Uterus (tissue), 4 donors: ENCODE data around the gene MFNG. TPM values are rescaled to one million over a fixed set of nuclear protein-coding genes. Genes with fewer than 3 reads are reported as not detected.

ENCODE experiments used
- DNase-seq, 2 donors: peaks; one replicate each; pipeline ENCODE4 v3.0.0-alpha.2; 2019 to 2020
- H3K27ac ChIP-seq, 2 donors: fragments of 200-600 bp; sonication (generic); 1 replicate in 1 of 2; 2 replicates in 1 of 2; pipeline ENCODE4 v1.5.1; 2016 to 2018
- H3K27me3 ChIP-seq, 2 donors: fragments of 200-600 bp; sonication (generic); one replicate each; pipeline ENCODE4 v1.5.1; 2018 to 2019; ENCODE audit warnings: control low read depth in 1 of 2
- H3K36me3 ChIP-seq, 2 donors: fragments of 200-600 bp; sonication (generic); one replicate each; pipeline ENCODE4 v1.5.1; 2019; ENCODE audit warnings: control low read depth in 1 of 2
- H3K4me1 ChIP-seq, 2 donors: fragments of 200-600 bp; sonication (generic); one replicate each; pipeline ENCODE4 v1.5.1; 2018 to 2019; ENCODE audit warnings: control low read depth in 1 of 2
- H3K4me3 ChIP-seq, 2 donors: fragments of 200-600 bp; sonication (generic); 1 replicate in 1 of 2; 2 replicates in 1 of 2; pipeline ENCODE4 v1.5.1; 2018 to 2019; ENCODE audit warnings: mild to moderate bottlenecking in 1 of 2
- H3K9me3 ChIP-seq, 2 donors: fragments of 200-600 bp; sonication (generic); one replicate each; pipeline ENCODE4 v1.5.1; 2019; ENCODE audit warnings: control low read depth in 1 of 2
- CTCF ChIP-seq, 4 experiments: fragments of 200-600 bp in 2 of 4; fragments of 450-650 bp in 2 of 4; sonication (generic) in 2 of 4; IDR thresholded peaks; one replicate each; pipeline ENCODE4 v1.5.1; 2016 to 2019; ENCODE audit warnings: antibody characterized with exemption in 4 of 4, mild to moderate bottlenecking in 2 of 4, moderate library complexity in 1 of 4
- POLR2A ChIP-seq, 2 donors: fragments of 450-650 bp; IDR thresholded peaks; one replicate each; pipeline ENCODE4 v1.6.1; 2016; ENCODE audit warnings: antibody characterized with exemption in 2 of 2, mild to moderate bottlenecking in 1 of 2, moderate library complexity in 1 of 2
- intact Hi-C: fragments of 100-400 bp; cut with DNase I; formaldehyde crosslinking; loops from one replicate; pipeline ENCODE4 v1.15.1; 2023; ENCODE audit warnings: low total_unique reads
- total RNA-seq, 4 donors: library from RNA; depleted of rRNA in 3 of 4; stranded (reverse); fragments of >200 nt in 3 of 4; gene quantifications; one replicate each; pipeline versions ENCODE4 v1.1.0 to v1.2.4, GENCODE V29; 2014 to 2023
- donor health status: DM: yes; HTN: yes; CAD: no.

The MFNG gene
- total RNA-seq, 4 donors from 2014 or later: 7.6 to 71.2 (median 28.7) TPM

GRCh38 chr22:37487129-37487528 lies 945 bp upstream of the MFNG start:
- DNase-seq: no peak
- Histone ChIP-seq H3K4me1 (peaks cover 0 to 4% of the 10 kb centered on the region in 2 donors), H3K9me3 (no peaks in the 10 kb centered on the region), H3K4me3 (no peak overlapping the region), H3K27ac (no peak overlapping the region), H3K27me3 (no peaks in the 10 kb centered on the region), H3K36me3 (no peaks in the 10 kb centered on the region)
- intact Hi-C loops: no loop called here
- TF ChIP-seq POLR2A (IDR thresholded peaks at IDR 0.05) (no peak), CTCF (IDR thresholded peaks at IDR 0.05) (no peak)

- no peaks in the 10 kb centered on the region for H3K27me3 ChIP-seq
- H3K4me1 ChIP-seq: peaks cover 0 to 4% of the 10 kb centered on the region in 2 donors
- H3K9me3 ChIP-seq: no peaks in the 10 kb centered on the region
- no peak for DNase-seq
- H3K4me3 ChIP-seq: peak overlapping the region; percentile 18 to 21
- H3K27ac ChIP-seq: peak overlapping the region; percentile 42 to 64
- H3K36me3 ChIP-seq: no peaks in the 10 kb centered on the region
- intact Hi-C loops: no loop called here
- TF ChIP-seq POLR2A (IDR thresholded peaks at IDR 0.05) (no peak), CTCF (IDR thresholded peaks at IDR 0.05) (no peak)
Measured at GRCh38 chr22:37485395-37486223, 575 bp downstream of the MFNG start.

GRCh38 chr22:37484480-37485394 lies 1.4 kb downstream of the MFNG start:
- DNase-seq: peak; percentile 43 to 61

GRCh38 chr22:37483050-37483449 lies 3.1 kb downstream of the MFNG start:
- peak overlapping the region in 1 of 2 donors; percentile 42 for H3K27ac ChIP-seq
- no peak overlapping the region for H3K4me3 ChIP-seq
- H3K9me3 ChIP-seq: no peaks in the 10 kb centered on the region
- DNase-seq: no peak
- intact Hi-C loops: no loop called here
- no peaks in the 10 kb centered on the region for H3K36me3 ChIP-seq
- no peaks in the 10 kb centered on the region for H3K27me3 ChIP-seq
- peaks cover 0 to 4% of the 10 kb centered on the region in 2 donors for H3K4me1 ChIP-seq
- TF ChIP-seq CTCF (IDR thresholded peaks at IDR 0.05) (no peak), POLR2A (IDR thresholded peaks at IDR 0.05) (no peak)

More at GRCh38 chr22:37484480-37485394, 1.4 kb downstream of the MFNG start:
- TF ChIP-seq POLR2A (IDR thresholded peaks at IDR 0.05) (no peak), CTCF (IDR thresholded peaks at IDR 0.05) (no peak)
- Histone ChIP-seq H3K27me3 (no peaks in the 10 kb centered on the region), H3K4me3 (peak overlapping the region; percentile 18 to 21), H3K27ac (peak overlapping the region; percentile 42 to 64), H3K36me3 (no peaks in the 10 kb centered on the region), H3K4me1 (peaks cover 0 to 4% of the 10 kb centered on the region in 2 donors), H3K9me3 (no peaks in the 10 kb centered on the region)
- intact Hi-C loops: no loop called here
